H1 (cell line): Measurements from ENCODE around the gene CENPV. TPM values are rescaled to one million over a fixed set of nuclear protein-coding genes. Genes with fewer than 3 reads are reported as not detected.

Source experiments
- CTCF ChIA-PET: fragments of 300-600 bp; sonication (Branson Sonifier 250); formaldehyde crosslinking; loops from one replicate; lab custom pipeline; 2021; ENCODE audit not compliant: partially characterized antibody; lab: Charles Lee
- POLR2A ChIA-PET: fragments of 300-600 bp; sonication (Branson Sonifier 250); formaldehyde crosslinking; loops from one replicate; lab custom pipeline; 2021; ENCODE audit warnings: inconsistent platforms; ENCODE audit not compliant: partially characterized antibody; lab: Charles Lee
- DNase-seq, 2 experiments: peaks; one replicate each; pipeline versions ENCODE4 v3.0.0 to v3.0.0-alpha.2; 2010 to 2022; ENCODE audit warnings: low spot score in 2 of 2, low read depth in 1 of 2, mixed read lengths in 1 of 2
- FAIRE-seq: peaks from 2 replicates; lab custom pipeline; 2011; peaks lifted over from hg19 to GRCh38; lab: Jason Lieb, UNC
- H2AFZ ChIP-seq: 2 replicates; pipeline ENCODE4 v1.8.1; 2012; ENCODE audit warnings: low read length, inconsistent platforms
- H2AK5ac ChIP-seq: 2 replicates; pipeline ENCODE4 v1.6.1; 2013; ENCODE audit warnings: low read depth, low read length
- H2BK120ac ChIP-seq: replicated peaks from 2 replicates; pipeline ENCODE3; 2013; ENCODE audit warnings: low read depth, low read length, inconsistent platforms
- H2BK12ac ChIP-seq: 2 replicates; pipeline ENCODE4 v1.6.1; 2013; ENCODE audit warnings: low read depth, low read length
- H2BK15ac ChIP-seq: 2 replicates; pipeline ENCODE4 v1.6.1; 2013; ENCODE audit warnings: low read length
- H2BK20ac ChIP-seq: 2 replicates; pipeline ENCODE4 v1.6.1; 2013; ENCODE audit warnings: low read length
- H2BK5ac ChIP-seq: 2 replicates; pipeline ENCODE4 v1.6.1; 2013; ENCODE audit warnings: low read depth, low read length
- H3K14ac ChIP-seq: 2 replicates; pipeline ENCODE4 v1.6.1; 2013; ENCODE audit warnings: inconsistent platforms; ENCODE audit not compliant: insufficient read length
- H3K18ac ChIP-seq: 2 replicates; pipeline ENCODE4 v1.6.1; 2013; ENCODE audit warnings: low read length; ENCODE audit errors: extremely low read depth
- H3K23ac ChIP-seq: 2 replicates; pipeline ENCODE4 v1.6.1; 2013; ENCODE audit warnings: inconsistent platforms; ENCODE audit not compliant: insufficient read length
- H3K23me2 ChIP-seq: 2 replicates; pipeline ENCODE4 v1.6.1; 2013; ENCODE audit warnings: low read depth, low read length
- H3K27ac ChIP-seq: 2 replicates; pipeline ENCODE4 v1.6.1; 2011; ENCODE audit warnings: low read depth, low read length, inconsistent platforms
- H3K27me3 ChIP-seq, 4 experiments: replicated peaks in 1 of 4; 1 replicate in 1 of 4; 2 replicates in 3 of 4; pipeline versions ENCODE4 v1.6.1 to v1.8.1; 2011 to 2013; ENCODE audit warnings: low read length in 3 of 4, mild to moderate bottlenecking in 3 of 4, inconsistent platforms in 2 of 4, mixed read lengths in 2 of 4, moderate library complexity in 1 of 4; ENCODE audit not compliant: control insufficient read depth in 3 of 4, insufficient read depth in 3 of 4; ENCODE audit errors: extremely low read depth in 1 of 4
- H3K36me3 ChIP-seq, 4 experiments: 2 replicates each; pipeline versions ENCODE4 v1.6.1 to v1.8.1; 2011 to 2013; ENCODE audit warnings: mild to moderate bottlenecking in 4 of 4, low read length in 3 of 4, moderate library complexity in 2 of 4, control low read depth in 1 of 4, inconsistent platforms in 1 of 4; ENCODE audit not compliant: insufficient read depth in 4 of 4, control insufficient read depth in 2 of 4
- H3K4ac ChIP-seq: replicated peaks from 2 replicates; pipeline ENCODE3; 2013; ENCODE audit warnings: low read length, low read depth, mixed read lengths, inconsistent platforms; ENCODE audit not compliant: insufficient read length
- H3K4me1 ChIP-seq, 4 experiments: replicated peaks in 1 of 4; 1 replicate in 1 of 4; 2 replicates in 3 of 4; pipeline versions ENCODE4 v1.6.1 to v1.8.1; 2011 to 2013; ENCODE audit warnings: low read length in 3 of 4, inconsistent platforms in 2 of 4, mixed read lengths in 1 of 4; ENCODE audit not compliant: insufficient read depth in 4 of 4, control insufficient read depth in 3 of 4
- H3K4me2 ChIP-seq, 2 experiments: 2 replicates each; pipeline versions ENCODE4 v1.6.1 to v1.8.1; 2011 to 2013; ENCODE audit warnings: low read depth in 2 of 2, low read length in 2 of 2, control low read depth in 1 of 2, inconsistent platforms in 1 of 2, mild to moderate bottlenecking in 1 of 2; ENCODE audit not compliant: insufficient read depth in 1 of 2
- H3K4me3 ChIP-seq, 4 experiments: fragments of 200-600, 300-600 bp in 1 of 4; sonication (generic), shearing (Covaris generic), sonication (Bioruptor Twin) in 1 of 4; 2 replicates each; pipeline versions ENCODE4 v1.5.1 to v1.8.1; 2011 to 2016; ENCODE audit warnings: low read length in 4 of 4, low read depth in 3 of 4, control low read depth in 2 of 4, inconsistent platforms in 2 of 4, mild to moderate bottlenecking in 2 of 4, mixed read lengths in 1 of 4, moderate library complexity in 1 of 4; ENCODE audit not compliant: insufficient read depth in 2 of 4; ENCODE audit errors: extremely low read depth in 1 of 4
- H3K56ac ChIP-seq: replicated peaks from 2 replicates; pipeline ENCODE3; 2013; ENCODE audit warnings: low read depth, mild to moderate bottlenecking, mixed read lengths, low read length, inconsistent platforms; ENCODE audit not compliant: insufficient read length
- H3K79me1 ChIP-seq: 2 replicates; pipeline ENCODE4 v1.6.1; 2013; ENCODE audit warnings: low read depth, low read length, control low read depth
- H3K79me2 ChIP-seq, 2 experiments: 2 replicates each; pipeline versions ENCODE4 v1.6.1 to v1.8.1; 2012 to 2013; ENCODE audit warnings: low read length in 2 of 2, mild to moderate bottlenecking in 2 of 2, inconsistent platforms in 1 of 2; ENCODE audit not compliant: insufficient read depth in 2 of 2, control insufficient read depth in 1 of 2
- H3K9ac ChIP-seq, 4 experiments: replicated peaks in 1 of 4; 1 replicate in 1 of 4; 2 replicates in 3 of 4; pipeline versions ENCODE4 v1.6.1 to v1.8.1; 2011 to 2013; ENCODE audit warnings: low read depth in 3 of 4, low read length in 3 of 4, control low read depth in 2 of 4, mild to moderate bottlenecking in 2 of 4, moderate library complexity in 2 of 4, inconsistent platforms in 1 of 4; ENCODE audit errors: extremely low read depth in 1 of 4
- H3K9me3 ChIP-seq, 2 experiments: 2 replicates each; pipeline versions ENCODE4 v1.6.1 to v1.8.1; 2012 to 2013; ENCODE audit warnings: mild to moderate bottlenecking in 2 of 2, moderate library complexity in 2 of 2, control low read depth in 1 of 2, inconsistent platforms in 1 of 2, low read depth in 1 of 2, low read length in 1 of 2, mixed read lengths in 1 of 2; ENCODE audit not compliant: insufficient read depth in 2 of 2
- H4K20me1 ChIP-seq, 2 experiments: replicated peaks in 1 of 2; 2 replicates each; pipeline versions ENCODE3 to v1.8.1; 2011 to 2013; ENCODE audit warnings: inconsistent platforms in 2 of 2, low read length in 2 of 2, mild to moderate bottlenecking in 1 of 2; ENCODE audit not compliant: insufficient read depth in 2 of 2, control insufficient read depth in 1 of 2
- H4K5ac ChIP-seq: 2 replicates; pipeline ENCODE4 v1.6.1; 2013; ENCODE audit warnings: low read length, low read depth, mixed read lengths, inconsistent platforms; ENCODE audit not compliant: insufficient read length
- H4K8ac ChIP-seq: 2 replicates; pipeline ENCODE4 v1.8.0; 2013; ENCODE audit warnings: mild to moderate bottlenecking, moderate library complexity, low read length, inconsistent platforms; ENCODE audit not compliant: insufficient read depth; ENCODE audit errors: extremely low read depth
- H4K91ac ChIP-seq: replicated peaks from 2 replicates; pipeline ENCODE3; 2013; ENCODE audit warnings: low read length, mixed read lengths, inconsistent platforms; ENCODE audit not compliant: insufficient read length
- BCL11A ChIP-seq, 2 experiments: IDR thresholded peaks; one replicate each; pipeline ENCODE4 v1.6.1; 2011; ENCODE audit warnings: low read depth in 2 of 2, low read length in 2 of 2, mild to moderate bottlenecking in 2 of 2
- BRCA1 ChIP-seq: IDR thresholded peaks from 2 replicates; pipeline ENCODE4 v1.6.1; 2012; ENCODE audit warnings: low read depth, low read length, improper control_type of control experiment
- CEBPB ChIP-seq: IDR thresholded peaks from 2 replicates; pipeline ENCODE4 v1.6.1; 2012; ENCODE audit warnings: low read depth, low read length
- CHD2 ChIP-seq: IDR thresholded peaks from 2 replicates; pipeline ENCODE4 v1.6.1; 2012; ENCODE audit warnings: low read length, improper control_type of control experiment
- CTCF ChIP-seq, 3 experiments: IDR thresholded peaks; 1 replicate in 2 of 3; 2 replicates in 1 of 3; pipeline versions ENCODE4 v1.5.1 to v1.6.1; 2011; ENCODE audit warnings: low read length in 3 of 3, mild to moderate bottlenecking in 3 of 3, inconsistent platforms in 2 of 3, low read depth in 1 of 3, moderate library complexity in 1 of 3; ENCODE audit not compliant: insufficient read depth in 1 of 3; ENCODE audit errors: control extremely low read depth in 1 of 3
- EP300 ChIP-seq, 2 experiments: IDR thresholded peaks; 1 replicate in 1 of 2; 2 replicates in 1 of 2; pipeline ENCODE4 v1.6.1; 2011 to 2012; ENCODE audit warnings: low read depth in 2 of 2, low read length in 2 of 2, mild to moderate bottlenecking in 2 of 2, borderline replicate concordance in 1 of 2, inconsistent platforms in 1 of 2, moderate library complexity in 1 of 2
- SP1 ChIP-seq: IDR thresholded peaks from 2 replicates; pipeline ENCODE4 v1.6.1; 2011; ENCODE audit warnings: low read depth, low read length
- WGBS, 2 experiments: shearing (Covaris generic) in 1 of 2; methylation state at CpG; one replicate each; pipeline versions ENCODE4 v1.1.6 to v1.1.7; 2013 to 2015; ENCODE audit warnings: low lambda C conversion rate in 2 of 2, mixed read lengths in 2 of 2, inconsistent platforms in 1 of 2, low coverage in 1 of 2, missing lambda C conversion rate in 1 of 2; ENCODE audit not compliant: insufficient replicate concordance in 2 of 2, insufficient coverage in 1 of 2, insufficient read length in 1 of 2; ENCODE audit errors: extremely low coverage in 1 of 2, missing lambda C conversion rate in 1 of 2; 5-methylcytosine and 5-hydroxymethylcytosine counted together
- polyA plus RNA-seq, 7 experiments: library from polyadenylated mRNA; depleted of rRNA in 3 of 7; stranded (reverse) in 5 of 7; unstranded in 2 of 7; fragments of >200 nt in 5 of 7; fragments of 200-250 nt in 2 of 7; gene quantifications; 1 replicate in 5 of 7; 2 replicates in 1 of 7; 4 replicates in 1 of 7; pipeline versions ENCODE4 v1.2.1 to v1.2.3, GENCODE V29; 2011 to 2013; ENCODE audit warnings: missing spikeins in 2 of 7, mixed read lengths in 2 of 7
- total RNA-seq: library from RNA; stranded (reverse); fragmentation: NEBNext Ultra II Directional; extraction: Animal tissue kit (Norgen Biotek cat#: 25700); gene quantifications from 2 replicates; pipeline ENCODE4 v1.2.1, GENCODE V29; 2021

The CENPV gene
- total and polyA plus RNA-seq, 2 of the 8 experiments (the other 6 are each of a cell fraction or from before 2014, with no cell fraction given), result 249 to 260 TPM

- Histone ChIP-seq H3K23ac (no peak overlapping the region), H3K56ac (no peak overlapping the region), H3K36me3 (peaks cover 0 to 9% (median 1%) of the 10 kb centered on the region in 4 experiments; a peak in 5 of 8 replicates), H3K23me2 (no peaks in the 10 kb centered on the region), H4K91ac (no peak overlapping the region), H3K4me1 (no peaks in the 10 kb centered on the region; a peak in 1 of 7 replicates), H2AFZ (no peak overlapping the region), H3K79me1 (no peaks in the 10 kb centered on the region), H4K8ac (no peak overlapping the region), H3K9me3 (no peaks in the 10 kb centered on the region), H3K4me3 (no peak overlapping the region), H4K20me1 (no peaks in the 10 kb centered on the region), H2BK120ac (no peak overlapping the region), H2BK15ac (no peak overlapping the region), H3K79me2 (no peaks in the 10 kb centered on the region), H2AK5ac (no peak overlapping the region)
- WGBS, 2 experiments, result 81% methylated on average over 1 of the region's 1 CpG; no CpG with 5 or more reads in 1 of the 2 experiments
- no peak for FAIRE-seq
- CTCF ChIA-PET, result no interaction called here
- TF ChIP-seq CHD2 (no peak), CEBPB (no peak), CTCF (IDR thresholded peaks at IDR 0.05; ENCODE audit: control extremely low read depth in 1 of 3, insufficient read depth in 1 of 3, low read depth in 1 of 3, low read length in 3 of 3) (peak in 2 of 3 experiments; percentile 9; a peak in 2 of 4 replicates), SP1 (no peak), BRCA1 (no peak), EP300 (IDR thresholded peaks at IDR 0.05; ENCODE audit: borderline replicate concordance in 1 of 2, low read depth in 2 of 2, low read length in 2 of 2) (no peak), BCL11A (IDR thresholded peaks at IDR 0.05; ENCODE audit: low read depth in 2 of 2, low read length in 2 of 2) (no peak)
- TF ChIP-seq, all 59 proteins: peak for 1
- Histone ChIP-seq H2BK5ac (no peak overlapping the region), H3K18ac (no peak overlapping the region), H4K5ac (no peak overlapping the region), H3K14ac (no peak overlapping the region), H3K4ac (no peak overlapping the region), H3K27ac (no peak overlapping the region), H3K27me3 (no peaks in the 10 kb centered on the region), H2BK12ac (no peak overlapping the region), H3K4me2 (no peak overlapping the region), H2BK20ac (no peak overlapping the region), H3K9ac (no peak overlapping the region)
- POLR2A ChIA-PET, result no interaction called here
- no peak for DNase-seq
Observed at GRCh38 chr17:16328997-16329396, 24.3 kb downstream of the CENPV start.
